ENCODE measurements around the gene TMEM168.
"Not testable (repeated sequence)": the region's sequence is repeated elsewhere in the genome, so short reads cannot be mapped to it uniquely, and the experiment has no call there.

The TMEM168 gene, protein sequence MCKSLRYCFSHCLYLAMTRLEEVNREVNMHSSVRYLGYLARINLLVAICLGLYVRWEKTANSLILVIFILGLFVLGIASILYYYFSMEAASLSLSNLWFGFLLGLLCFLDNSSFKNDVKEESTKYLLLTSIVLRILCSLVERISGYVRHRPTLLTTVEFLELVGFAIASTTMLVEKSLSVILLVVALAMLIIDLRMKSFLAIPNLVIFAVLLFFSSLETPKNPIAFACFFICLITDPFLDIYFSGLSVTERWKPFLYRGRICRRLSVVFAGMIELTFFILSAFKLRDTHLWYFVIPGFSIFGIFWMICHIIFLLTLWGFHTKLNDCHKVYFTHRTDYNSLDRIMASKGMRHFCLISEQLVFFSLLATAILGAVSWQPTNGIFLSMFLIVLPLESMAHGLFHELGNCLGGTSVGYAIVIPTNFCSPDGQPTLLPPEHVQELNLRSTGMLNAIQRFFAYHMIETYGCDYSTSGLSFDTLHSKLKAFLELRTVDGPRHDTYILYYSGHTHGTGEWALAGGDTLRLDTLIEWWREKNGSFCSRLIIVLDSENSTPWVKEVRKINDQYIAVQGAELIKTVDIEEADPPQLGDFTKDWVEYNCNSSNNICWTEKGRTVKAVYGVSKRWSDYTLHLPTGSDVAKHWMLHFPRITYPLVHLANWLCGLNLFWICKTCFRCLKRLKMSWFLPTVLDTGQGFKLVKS
- 43.8 to 61.5 reads per million in 2 donors for total RNA-seq

DNA sequence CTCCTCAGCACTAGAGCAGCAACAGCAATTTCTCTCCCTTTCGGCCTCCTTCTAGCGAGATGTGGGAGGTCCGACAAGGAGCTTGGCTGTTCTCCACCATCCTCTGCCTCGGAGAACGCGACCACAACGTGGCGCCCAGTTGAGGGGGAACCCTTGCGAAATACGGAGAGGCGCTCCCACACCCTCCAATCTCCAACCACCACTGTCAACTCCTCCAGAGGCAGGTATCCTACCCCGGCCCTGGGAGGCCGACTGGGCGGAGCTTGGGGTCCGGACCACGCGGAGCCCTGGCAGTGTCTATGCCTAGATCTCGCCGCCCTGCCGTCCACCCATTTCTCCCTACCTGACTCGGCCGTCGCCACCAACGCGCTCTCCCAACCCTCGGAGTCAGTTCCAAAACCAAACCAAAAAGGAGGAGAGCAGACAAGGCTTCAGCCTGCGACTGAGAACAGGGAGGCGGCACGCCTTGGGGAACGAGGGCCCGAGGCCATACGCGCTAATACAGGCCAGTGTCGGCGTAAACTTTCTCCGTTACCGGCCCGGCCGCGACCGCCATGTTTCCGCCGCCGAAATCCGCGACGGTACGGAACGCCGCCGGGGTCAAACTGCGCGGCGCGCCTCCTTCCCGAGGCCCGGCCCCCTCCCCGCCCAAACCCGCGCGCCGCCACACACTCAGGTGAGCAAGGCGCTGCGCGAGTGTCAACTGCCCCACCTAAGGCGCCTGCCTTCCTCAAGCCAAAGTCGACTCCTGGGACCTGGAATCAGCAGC is at the start of gene TMEM168:
TMEM168 (minus strand) TSS at position 577 of the 769 bp plus-strand sequence. CDS start 5,568 bp downstream, outside the sequence.
- DNase-seq, result peak; percentile 76

DNA sequence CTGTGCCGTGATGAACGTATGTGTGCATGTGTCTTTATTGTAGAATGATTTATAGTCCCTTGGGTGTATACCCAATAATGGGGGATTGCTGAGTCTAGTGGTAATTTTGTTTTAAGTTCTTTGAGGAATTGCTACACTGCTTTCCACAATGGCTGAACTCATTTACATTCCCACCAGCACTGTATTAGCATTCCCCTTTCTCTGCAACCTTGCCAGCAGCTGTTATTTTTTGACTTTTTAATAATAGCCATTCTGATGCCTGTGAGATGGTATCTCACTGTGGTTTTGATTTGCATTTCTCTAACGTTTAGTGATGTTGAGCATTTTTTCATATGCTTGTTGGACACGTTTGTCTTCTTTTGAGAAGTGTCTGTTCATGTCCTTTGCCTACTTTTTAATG is 45.7 kb upstream of the TMEM168 start:
- DNase-seq, result not testable (repeated sequence)

DNA sequence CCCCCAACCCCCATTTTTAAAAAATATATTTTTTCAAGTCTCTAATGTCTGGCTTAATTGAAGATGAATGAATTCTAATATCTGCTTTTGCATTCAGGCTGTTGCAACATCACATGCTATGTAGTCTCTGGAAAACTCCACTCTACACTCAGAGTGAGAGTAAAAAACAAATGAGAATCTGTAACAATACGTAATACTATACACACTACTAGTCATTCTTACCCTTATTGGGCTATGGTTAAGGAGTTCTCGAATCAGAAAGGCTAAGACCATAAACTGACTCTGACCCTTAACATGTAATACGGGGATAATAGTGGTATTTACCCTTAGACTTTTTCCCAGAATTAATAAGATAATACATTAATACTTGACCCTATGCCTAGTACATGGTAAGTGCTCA is 42.9 kb upstream of the TMEM168 start:
- DNase-seq, result no peak

DNA sequence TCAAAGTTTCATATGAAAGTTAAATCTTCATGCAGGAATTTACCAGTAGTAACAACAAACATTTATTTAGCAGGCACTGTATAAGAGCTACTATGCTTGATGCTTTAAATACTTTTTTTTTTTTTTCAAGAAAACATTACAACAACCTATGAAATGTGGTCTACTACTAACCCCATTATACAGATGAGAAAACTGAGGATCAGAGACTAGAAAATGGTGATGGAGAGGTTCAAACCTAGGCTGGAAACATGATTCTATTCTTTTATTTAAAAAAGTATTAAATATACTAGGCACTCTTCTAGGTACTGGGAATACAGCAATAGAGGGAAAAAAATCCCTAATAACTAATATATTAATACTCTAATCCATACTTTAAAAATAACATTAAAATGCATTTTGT is 40.6 kb upstream of the TMEM168 start:
- DNase-seq, result no peak

DNA sequence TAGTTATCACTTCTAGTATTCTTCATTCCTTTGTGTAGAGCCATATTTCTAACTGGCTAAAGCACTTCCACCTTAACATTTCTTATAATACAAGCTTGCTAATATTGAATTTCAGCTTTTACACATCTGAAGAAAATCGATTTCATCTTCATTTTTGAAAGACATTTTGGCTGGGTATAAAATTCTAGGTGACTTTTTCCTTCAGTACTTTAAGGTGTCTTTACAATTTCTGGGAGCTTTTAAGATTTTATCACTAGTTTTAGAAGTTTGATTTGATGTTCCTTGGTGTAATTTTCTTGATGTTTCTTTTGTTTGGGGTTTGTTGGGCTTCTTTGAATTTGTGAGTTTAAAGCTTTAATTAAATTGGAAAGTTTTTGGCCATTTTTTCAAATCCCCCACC is 38.5 kb upstream of the TMEM168 start:
- DNase-seq, result no peak

DNA sequence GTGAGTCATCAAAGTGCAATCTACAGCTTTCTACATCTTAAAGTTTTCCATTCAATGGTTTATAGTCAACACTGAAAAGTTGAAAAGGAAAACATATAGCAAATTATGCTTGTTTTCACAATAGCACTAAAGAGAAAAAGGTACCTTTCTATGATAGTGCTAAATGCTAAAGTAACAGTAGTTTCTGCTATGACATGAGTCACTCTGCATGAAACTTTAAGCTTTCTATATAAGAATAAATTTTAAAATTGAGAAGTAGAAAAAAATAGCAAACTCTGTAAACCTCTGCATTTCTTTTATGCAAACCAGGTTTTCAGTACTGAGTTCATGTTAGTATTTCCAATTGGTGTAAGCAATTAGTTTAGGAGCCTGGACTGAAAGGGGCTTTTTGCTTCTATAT is 31.2 kb upstream of the TMEM168 start:
- DNase-seq, result no peak

DNA sequence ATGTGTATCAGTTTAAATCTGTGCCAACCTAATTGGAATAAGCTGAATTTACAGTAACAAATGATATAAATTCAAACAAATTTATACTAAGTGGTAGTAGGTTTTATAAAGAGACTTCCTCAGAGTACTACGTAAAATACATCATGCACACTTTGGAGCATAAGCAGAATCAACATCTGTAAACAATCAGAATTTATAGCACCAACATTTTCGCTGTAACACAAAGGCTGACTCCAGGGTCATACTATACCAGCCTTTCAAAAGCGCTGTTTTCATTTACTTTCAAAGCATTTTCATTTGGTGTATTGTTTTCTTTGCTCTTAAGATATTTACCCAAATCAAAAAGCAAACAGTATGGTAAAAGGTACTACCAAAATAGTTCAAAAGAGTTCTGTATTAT is 29.3 kb upstream of the TMEM168 start:
- DNase-seq, result no peak

DNA sequence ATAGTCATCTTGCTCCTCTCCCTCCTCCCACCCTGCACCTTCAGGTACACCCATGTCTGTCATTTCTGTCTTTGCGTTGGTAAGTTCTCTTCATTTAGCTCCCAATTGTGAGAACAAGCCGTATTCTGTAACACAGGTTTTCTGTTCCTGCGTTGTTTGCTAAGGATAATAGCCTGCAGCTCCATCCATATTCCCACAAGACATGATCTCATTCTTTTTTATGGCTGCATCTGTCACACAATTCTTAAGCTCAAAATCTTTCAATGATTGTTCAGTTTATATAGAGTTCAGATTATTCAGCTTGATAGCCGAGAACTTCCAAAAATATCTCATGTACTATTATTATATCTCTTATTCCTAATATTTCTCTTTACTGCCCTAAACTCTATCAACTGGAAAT is 16.0 kb upstream of the TMEM168 start:
- no peak for DNase-seq

DNA sequence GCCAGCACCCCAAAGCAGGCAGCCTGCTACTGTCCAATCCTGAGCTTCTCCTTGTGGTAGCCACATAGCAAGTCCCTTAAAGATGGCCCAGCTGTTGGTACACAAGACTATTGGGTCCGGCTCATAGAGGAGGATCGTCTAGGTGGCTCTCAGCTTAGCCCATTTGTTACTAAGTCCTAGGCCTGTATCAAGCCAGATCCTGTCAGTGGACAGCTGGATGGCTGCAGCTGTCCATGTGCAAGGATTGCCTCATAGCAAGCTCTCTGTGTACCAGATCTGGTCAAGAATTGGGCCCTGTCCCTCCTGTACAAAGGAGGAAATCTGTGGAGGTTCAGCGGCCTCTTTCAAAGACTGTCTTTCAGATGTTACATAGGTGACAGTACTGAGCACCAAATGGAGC is 12.2 kb upstream of the TMEM168 start:
- DNase-seq, result no peak

DNA sequence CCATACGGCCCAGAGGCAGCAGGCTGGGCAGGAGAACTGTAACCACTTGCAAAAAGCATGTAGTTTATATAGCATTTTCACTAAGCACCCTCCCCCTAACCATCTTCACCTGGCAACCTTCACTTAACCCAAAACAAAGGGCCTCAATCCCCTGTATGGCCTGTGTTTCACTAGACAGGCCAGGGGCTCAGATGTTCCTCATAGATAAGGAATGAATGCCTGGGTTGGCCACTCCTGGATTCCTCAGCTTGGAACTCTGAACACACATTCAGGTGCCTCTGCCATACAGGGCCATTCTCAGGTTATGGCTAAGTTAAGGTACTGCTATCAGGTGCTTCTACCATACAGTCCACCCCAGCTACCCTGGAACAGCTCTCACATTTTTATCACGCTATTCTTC is 10.3 kb upstream of the TMEM168 start:
- DNase-seq, result no peak

DNA sequence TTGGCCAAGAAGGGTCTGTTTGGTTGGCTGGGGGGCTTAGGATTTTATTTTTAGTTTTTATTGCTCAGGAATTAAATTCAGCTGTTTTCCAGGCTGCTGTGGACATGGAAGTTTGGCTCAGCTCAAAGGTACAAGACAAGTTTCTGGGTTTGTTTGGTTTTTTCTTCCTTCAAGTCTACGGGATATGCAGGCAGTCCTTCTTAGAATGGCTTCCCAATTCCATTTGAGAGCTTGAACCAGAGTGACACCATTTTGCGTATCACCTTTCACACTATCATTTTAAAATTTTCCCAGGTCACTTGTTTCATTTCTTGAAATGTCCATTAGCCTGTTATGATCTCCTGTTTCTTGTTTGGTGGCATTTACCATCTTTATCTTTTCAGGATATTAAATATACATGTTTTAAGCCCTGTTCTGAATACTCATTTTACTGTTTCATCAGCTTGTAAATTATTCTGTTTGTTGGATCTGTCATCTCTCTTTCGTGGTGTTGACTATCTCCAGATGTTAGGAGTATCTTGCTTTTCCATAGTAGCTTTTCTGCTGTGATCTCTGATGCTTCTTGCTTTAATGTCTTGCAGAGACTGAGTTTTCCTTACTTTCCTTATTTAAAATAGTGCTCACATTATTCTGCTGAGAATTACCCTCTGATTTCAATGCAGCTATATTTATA is 9.4 kb upstream of the TMEM168 start:
- no peak for DNase-seq

DNA sequence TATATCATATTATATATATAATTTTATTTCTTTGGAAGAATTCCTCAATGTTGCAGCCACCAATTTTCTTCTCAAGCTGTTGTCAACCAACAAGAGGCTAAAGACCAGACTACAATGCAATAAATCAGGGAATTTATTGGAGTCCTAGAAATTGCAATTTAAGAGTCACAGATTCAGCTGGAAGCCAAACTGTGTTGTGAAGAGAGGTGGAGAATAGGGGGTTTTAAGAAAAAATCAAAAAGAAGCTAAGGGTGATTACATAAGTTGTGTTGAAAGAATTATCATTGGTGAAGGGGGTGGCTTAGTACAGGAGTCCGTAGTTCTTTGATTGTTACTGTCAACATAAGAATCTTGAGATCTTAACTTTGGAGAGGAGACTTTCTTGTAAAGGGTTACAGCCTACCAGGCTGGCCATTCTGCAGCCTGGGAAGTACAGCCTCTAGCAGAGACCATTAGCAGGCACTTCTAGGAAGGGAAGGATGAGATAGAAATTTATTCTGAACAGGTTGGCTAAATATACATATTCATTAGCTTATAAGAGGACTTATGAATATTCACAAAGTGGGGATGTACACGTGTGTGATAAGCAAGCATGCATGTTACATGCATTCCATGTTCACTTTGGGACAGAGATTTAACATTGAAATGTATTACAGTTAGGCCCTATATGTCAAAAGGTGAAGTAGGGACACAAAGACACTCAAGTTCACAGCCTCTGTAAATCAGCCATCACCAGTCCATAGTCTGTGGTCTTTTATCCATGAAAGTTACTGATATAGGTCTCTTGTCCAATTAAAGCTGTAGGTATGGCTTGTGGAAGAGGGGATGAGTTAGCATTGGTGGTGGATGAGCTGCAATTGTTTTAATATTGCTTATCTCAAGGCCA is 8.3 kb upstream of the TMEM168 start:
- DNase-seq, result no peak

DNA sequence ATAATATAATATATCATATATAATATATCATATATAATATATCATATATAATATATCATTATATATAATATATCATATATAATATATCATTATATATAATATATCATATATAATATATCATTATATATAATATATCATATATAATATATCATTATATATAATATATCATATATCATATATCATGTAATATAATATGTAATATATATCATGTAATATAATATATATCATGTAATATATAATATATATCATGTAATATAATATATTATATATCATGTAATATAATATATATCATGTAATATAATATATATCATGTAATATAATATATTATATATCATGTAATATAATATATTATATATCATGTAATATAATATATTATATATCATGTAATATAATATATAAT is 6.4 kb upstream of the TMEM168 start:
- DNase-seq, result not testable (repeated sequence)

DNA sequence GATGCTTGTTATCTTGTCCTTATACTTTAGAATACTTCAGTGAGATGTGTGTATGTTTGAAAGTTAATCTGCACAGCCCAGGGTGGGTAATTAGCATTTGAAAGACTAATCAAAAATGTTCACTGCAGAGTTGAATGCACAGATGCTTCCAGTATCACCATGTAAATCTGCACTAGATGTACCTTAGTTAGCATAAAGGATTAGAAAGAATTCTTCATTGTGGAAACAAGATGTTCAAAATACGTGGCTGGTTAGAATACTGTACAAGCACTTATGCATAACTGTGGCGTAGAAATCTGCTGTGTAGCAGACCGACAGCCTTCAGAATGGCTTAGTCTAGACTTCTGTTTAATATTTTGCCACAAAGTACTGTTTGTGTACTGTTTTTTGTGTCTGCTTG is 2.2 kb upstream of the TMEM168 start:
- no peak for DNase-seq

DNA sequence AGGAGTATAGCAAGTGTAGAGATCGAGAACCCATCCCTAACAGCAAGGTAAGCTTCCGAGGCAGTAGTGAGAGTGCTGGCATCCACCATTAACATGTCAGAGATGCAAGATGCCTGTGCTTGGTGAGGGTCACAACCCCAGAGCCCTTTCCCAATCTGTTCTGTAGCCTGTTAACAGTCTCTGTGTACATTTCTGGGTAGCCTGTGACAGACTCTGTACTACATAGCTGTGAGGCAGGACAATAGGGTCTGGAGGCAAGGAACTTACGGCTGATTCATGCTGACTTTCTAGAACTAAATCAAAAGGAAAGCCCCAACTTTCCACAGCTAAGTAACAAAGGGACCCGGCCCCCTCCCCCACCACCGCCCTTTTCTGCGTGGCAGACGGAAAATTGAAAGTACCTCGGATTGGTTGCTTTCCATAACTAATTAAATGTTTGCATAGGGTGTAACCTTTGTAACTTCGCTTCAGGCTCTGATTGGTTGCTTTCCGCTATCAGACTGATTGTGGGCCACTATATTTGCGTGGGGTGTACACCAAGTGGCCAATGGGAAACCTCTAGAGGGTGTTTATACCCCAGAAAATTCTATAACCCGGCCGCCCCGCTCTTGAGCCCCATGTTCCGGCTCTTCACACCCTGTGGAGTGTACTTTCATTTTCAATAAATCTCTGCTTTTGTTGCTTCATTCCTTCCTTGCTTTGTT is 1.4 kb upstream of the TMEM168 start:
- no peak for DNase-seq

DNA sequence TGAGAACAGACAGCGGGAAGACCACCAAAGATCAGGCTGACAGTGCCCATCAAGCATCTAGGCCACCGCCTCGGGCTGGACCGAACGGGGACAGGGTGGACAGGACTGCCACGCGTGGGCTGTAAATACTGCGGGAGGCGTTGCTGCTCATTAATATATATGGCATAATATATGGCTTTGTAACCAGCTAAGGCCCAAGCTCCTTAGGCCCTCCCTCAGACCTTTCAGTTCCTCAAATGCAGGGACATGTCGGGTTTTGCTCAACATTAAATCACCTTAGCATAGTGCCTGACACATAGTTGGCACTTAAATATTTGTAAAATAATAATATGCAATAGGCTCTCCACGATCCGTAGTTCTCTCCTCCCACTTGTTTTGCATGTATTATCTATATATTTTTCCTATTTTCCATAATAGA is 402 bp upstream of the TMEM168 start:
- DNase-seq, result no peak

DNA sequence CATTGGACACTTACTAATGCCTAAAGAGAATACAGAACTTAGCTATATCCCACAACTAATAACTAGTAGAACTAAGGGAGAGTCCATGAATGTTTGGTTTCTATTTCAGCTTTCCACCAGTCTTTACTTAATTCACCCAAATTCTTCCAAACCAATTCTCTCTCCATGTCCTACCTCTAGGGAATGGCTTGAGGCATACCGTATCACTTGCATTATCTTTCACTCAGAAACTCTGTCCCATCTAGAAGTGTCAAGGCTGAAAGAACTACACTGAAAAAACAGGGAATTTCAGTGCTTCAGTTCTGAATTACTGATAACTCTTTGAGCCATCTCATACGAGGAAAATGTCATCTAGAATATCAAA is 758 bp downstream of the TMEM168 start:
- DNase-seq, result no peak

DNA sequence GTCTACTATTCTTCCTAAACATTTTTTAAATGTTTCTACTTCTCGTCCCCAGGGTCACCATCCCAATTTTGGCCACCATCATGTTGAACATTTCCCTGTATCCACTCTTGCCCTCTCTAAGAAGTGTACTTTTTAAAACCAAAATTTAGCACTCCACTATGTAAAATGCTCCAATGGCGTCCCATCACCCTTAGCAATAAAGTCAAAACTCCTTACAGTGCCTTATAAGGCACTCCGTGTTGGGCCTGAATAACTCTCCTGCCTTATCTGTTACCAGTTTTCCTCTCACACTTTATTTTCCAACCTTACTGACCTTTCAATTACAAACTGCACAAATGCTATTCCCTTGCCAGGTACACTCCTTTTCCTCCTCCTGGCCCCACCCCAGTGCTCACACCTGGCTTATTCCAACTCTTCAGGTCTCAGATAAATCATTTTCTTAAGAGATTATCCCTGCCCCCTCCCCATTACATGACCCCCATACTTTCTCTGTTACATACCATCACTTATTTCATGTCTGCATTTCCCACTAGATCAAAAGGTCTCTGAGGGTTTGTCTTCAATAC is 1.3 kb downstream of the TMEM168 start:
- no peak for DNase-seq

DNA sequence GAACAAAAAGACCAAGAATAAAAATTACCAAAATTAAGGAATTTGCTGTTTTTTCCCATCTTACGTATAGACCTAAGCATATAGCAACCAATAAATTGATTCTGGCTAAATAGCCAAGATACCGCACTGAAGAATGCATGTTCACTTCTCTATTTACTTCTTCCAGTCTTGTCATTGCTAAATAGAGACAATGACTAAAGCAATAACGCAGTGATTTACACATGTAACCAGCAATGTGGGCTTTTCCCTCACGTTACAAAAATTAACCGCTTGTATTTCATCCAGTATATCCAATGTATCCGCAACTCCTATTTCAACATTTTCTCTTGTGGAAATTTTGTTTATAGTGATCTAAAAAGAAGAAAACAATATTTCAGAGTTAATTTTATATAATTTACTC is 5.6 kb downstream of the TMEM168 start:
- DNase-seq, result no peak

DNA sequence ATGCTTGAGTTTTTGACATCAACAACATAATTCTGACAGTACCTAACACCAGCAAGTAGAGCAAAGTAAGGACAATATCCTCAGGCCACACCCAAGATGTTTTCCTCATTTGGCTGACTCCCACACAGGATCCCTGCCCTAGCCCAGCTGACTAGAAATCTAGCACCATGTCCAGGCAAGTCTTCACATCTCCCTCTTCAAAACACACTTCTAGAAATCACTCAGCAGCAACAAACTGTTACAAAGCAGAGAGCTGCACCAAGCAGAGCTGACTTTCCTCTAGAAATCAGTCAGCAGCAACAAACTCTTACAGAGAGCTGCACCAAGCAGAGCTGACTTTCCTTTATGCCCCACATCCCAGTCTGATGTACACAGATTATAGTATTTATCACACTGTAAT is 7.7 kb downstream of the TMEM168 start:
- DNase-seq, result no peak

DNA sequence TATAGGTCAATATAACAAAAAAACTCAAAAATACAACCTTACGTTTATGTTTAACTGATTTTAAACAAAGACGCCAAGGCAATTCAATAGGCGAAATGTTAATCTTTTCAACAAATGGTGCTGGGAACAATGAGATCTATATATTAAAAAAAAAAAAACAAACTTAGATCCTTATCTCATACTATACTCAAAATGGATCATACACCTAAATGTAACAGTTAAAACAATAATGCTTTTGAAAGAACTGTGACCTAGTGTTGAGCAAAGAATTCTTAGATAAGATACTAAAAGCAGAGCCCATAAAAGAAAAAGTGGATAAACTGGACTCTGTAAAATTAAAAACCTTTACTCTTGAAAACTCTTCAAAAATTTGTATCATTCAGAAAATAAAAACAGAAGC is 8.6 kb downstream of the TMEM168 start:
- no peak for DNase-seq
